GM18873 (cell line): Measurements from ENCODE around the gene ACOT13.
"Not testable (repeated sequence)": the region's sequence is repeated elsewhere in the genome, so short reads cannot be mapped to it uniquely, and the experiment has no call there.

Experiments
- ATAC-seq: cut with Tn5 transposase; IDR thresholded peaks from one replicate; pipeline ENCODE4 v1.9.1; 2021; ENCODE audit warnings: mild to moderate bottlenecking, moderate library complexity, moderate number of reproducible peaks; ENCODE audit not compliant: unreplicated experiment, low FRiP score

Gene ACOT13

DNA sequence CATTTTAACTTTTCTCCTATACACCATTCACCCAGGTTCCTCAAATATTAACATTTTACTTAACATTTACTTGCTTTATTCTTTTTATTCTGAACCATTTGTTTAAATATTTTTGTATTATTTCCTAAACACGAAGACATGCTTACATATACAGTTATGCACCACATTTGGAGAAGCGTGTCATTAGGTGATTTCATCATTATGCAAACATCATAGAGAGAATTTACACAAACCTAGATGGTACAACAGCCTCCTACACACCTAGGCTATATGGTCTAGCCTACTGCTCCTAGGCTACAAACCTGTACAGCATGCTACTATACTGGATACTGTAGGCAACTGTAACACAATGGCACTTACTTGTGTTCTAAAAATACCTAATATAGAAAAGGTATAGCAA is 6.8 kb upstream of the ACOT13 start:
- no peak for ATAC-seq

DNA sequence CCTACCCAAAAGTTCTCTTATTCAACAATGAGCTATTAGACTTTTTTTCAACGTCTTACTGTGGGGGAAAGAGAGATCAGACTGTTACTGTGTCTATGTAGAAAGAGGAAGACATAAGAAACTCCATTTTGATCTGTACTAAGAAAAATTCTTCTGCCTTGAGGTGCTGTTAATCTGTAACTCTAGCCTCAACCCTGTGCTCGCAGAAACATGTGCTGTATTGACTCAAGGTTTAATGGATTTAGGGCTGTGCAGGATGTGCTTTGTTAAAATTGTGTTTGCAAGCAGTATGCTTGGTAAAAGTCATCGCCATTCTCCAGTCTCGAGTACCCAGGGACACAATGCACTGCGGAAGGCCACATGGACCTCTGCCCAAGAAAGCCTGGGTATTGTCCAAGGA is 5.1 kb upstream of the ACOT13 start:
- not testable (repeated sequence) for ATAC-seq

DNA sequence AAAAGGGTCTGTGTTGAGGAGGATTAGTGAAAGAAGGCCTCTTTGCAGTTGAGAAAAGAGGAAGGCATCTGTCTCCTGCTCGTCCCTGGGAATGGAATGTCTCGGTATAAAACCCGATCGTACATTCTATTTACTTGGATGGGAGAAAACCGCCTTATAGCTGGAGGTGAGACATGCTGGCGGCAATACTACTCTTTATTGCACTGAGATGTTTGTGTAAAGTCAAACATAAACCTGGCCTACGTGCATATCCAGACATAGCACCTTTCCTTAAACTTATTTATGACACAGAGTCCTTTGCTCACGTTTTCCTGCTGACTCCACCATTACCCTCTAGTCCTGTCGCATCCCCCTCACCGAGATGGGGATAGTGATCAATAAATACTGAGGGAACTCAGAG is 4.6 kb upstream of the ACOT13 start:
- ATAC-seq, result no peak

DNA sequence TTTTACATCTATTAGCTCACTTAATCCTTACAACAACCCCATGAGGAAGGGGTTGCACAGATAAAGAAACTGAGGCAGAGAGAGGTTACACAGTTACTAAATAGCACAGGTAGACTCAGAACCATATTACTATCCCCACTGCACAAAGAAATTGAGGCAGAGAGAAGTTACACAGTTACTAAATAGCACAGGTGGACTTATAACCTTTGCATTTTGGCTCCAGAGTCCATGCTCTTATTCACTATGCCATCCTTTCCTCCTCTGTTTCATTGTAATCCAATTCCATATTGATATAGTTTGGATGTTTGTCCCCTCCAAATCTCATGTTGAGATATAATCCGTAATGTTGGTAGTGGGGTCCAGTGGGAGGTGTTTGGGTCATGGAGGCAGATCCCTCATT is 3.7 kb upstream of the ACOT13 start:
- ATAC-seq, result no peak

DNA sequence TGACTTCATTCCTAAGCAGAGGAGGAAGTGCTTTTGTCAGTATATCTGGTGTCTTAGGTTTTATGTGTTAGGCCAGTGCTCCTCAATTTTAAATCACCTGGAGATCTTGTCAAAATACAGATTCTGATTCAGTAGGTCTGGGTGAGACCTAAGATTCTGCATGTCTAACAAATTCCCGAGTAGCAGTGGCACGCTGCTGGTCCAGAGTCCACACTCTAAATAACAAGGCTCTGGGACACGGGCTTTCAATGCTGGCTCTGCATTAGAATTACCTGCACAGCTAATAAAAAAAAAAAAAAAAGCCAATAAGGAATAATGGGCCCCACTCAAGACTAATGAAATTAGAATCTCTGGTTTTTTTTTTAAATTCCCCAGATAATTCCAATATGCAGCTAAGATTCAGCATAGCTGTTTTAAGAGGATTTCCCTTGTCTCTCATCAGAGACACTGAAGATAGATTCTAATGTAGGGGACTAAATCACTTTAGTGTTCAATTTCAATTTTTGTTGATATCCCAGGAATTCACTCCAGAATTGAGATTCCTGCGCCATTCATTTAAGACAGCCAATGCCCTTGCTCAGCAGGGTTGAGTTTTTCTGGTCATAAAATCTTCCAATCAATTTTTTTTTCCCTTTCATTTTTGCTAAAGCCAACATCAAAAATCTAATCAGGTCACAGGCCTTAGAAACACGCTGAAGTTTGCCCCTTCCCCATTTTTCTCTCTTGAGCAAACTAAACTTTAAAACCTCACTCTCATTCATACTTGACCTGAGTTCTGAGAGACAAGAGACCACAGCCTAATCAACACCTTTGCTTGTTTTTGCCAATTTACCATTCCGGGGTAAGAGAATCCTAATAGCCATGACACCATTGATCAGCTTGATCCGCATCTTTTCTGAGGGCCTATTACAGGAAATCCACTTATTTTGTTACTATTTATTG is 2.6 kb upstream of the ACOT13 start:
- ATAC-seq, result no peak

DNA sequence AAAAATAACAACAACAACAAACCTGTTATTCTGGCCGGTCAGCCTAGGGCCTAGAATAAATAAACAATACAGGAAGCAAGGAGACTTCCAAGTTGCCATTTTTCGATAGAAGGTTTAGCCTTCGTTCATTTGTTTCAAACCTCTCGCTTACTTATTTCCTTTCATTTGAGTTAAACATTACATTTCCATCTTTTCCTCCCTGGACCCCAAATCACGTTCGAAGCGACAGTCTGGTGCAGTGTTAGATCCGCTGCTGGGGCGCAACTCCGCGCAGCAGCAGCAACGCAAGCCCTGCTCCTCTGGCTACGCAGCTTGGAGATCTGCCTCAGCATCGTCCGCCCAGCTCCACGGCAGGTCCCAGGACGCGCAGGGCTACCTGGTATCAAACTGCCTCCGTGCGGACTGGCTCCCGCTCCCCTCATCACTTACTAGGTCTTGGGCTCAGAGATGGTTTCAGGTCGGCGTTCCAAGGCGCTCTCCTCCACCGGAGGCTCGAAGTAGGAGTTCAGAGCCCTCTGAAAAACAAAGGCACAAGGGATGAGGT is 708 bp upstream of the ACOT13 start:
- ATAC-seq, result peak; percentile 25

DNA sequence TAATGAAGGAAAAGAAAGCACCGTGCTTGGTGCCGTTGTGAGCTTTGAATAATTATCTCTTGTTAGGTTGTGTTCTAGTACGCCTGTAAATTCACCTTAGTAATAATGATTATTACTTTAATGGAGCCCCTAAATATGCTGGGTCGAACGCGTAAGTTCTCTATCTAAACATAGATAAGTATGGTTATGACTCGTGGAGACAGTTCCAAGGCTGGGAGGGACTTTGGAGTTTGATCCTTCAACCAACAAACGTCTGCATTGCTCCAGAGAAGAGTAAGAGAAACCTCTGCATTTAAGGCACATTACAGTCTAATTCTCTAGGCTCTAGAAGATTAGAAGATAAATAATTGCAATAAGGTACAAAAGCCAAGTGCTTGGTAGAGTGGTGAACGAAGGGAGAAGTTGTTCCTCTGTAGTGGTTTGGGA is 514 bp downstream of the ACOT13 start:
- ATAC-seq, result no peak

DNA sequence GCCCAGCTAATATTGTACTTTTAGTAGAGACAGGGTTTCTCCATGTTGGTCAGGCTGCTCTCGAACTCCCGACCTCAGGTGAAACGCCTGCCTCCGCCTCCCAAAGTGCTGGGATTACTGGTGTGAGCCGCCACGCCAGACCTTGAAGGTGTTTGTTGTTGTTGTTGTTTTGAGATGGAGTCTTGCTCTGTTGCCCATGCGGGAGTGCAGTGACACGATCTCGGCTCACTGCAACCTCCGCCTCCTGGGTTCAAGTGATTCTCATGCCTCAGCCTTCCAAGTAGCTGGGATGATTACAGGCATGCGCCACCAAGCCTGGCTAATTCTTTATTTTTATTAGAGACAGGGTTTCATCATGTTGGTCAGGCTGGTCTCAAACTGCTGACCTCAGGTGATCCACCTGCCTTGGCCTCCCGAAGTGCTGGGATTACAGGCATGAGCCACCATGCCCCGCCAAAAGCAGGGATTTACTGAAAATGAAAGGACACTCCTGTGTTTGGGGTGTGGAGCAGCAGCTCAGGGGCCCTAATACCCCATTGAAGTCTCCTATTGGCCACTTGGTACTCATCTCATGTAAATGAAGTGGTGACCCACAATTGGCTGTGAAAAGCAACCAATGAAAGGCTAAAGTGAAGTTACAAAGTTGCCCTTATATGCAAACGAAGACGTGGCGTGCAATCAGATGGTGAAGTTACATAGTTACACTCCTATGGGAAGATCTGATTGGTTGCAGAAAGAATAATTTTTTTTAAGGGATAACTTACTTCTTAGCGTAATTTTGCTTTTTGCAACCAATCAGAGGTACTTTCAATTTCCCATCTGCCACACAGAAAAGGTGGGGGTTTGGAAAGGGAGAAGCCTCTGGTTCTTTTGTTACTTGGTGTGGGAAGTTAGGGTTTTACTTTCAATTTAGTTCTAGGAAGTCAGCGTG is 1.5 kb downstream of the ACOT13 start:
- ATAC-seq, result not testable (repeated sequence)

DNA sequence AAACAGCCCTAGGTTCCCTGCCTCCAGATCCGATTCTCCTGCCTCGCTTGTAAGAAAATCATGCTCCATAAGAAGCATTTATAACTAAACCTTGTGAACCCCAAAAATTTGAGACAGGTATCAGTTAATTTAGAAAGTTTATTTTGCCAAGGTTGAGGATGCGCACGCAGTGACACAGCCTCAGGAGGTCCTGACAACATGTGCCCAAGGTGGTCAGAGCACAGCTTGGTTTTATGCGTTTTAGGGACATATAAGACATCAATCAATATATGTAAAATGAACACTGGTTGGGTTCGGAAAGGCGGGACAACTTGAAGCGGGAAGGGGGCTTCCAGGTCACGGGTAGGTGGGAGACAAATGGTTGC is 2.1 kb downstream of the ACOT13 start:
- ATAC-seq, result no peak

DNA sequence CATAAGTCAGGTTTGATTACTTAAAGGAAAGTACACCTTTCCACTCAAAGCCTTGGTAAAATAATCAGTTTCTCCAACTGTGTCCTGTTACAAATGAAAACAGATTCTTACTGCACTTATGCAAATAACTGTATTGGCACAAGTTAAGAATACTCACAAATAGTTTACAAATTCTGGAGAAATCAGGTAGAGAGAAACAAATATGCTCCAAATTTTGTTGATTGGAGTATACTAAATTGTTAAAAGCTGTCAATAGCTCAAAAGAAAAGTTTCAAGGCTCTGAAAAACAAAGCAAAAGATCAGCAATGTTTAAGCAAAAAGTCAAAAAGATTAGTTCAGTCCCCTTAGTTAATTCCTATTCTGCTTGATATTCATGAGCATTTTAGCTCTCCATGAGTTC is 3.6 kb downstream of the ACOT13 start:
- not testable (repeated sequence) for ATAC-seq

DNA sequence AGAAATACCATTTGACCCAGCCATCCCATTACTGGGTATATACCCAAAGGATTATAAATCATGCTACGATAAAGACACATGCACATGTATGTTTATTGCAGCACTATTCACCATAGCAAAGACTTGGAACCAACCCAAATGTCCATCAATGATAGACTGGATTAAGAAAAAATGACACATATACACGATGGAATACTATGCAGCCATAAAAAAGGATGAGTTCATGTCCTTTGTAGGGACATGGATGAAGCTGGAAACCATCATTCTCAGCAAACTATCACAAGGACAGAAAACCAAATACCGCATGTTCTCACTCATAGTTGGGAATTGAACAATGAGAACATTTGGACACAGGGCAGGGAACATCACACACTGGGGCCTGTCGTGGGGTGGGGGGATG is 4.2 kb downstream of the ACOT13 start:
- not testable (repeated sequence) for ATAC-seq

DNA sequence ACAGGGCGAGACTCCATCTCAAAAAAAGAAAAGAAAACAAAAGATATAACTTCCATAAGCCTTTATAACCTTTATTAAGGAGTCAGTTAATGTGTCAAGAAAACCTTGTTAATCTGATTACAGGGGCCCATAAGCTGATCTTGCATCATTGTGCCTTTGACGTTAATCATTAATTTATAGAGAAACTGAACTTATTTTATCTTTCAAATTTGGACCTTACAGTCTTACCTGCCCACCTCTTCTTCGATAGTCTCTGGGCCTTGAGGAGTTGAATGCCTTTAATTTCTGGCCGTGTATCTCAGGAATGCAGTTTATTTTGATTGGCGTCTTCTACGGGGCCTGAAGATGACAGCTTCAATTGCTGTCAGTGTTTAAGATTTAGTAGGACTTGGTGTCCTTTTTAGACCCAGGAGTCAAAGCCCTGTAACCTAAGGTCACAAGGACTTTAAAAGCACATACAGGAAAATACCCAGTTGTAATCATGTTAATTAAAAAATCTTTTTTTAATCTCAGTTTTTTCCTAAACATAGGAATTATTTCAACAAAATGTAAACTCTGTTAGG is 5.8 kb downstream of the ACOT13 start:
- no peak for ATAC-seq

DNA sequence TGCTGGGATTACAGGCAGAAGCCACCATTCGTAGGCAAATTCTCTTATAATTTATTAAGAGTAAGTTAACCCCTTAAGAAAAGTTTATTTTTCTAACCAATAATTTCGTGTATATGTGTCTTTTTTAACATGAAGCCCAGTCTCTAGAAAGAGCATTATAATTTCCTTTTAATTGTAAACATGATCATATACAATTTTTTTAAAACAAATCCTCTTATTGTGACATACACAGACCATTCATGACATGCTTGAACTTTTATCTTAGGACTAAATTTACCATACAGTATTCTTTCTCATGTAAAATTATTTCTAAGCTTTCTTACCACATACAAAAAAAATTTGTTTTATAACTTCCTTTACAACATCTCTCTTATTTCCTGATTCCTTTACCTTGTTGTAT is 6.7 kb downstream of the ACOT13 start:
- ATAC-seq, result no peak

DNA sequence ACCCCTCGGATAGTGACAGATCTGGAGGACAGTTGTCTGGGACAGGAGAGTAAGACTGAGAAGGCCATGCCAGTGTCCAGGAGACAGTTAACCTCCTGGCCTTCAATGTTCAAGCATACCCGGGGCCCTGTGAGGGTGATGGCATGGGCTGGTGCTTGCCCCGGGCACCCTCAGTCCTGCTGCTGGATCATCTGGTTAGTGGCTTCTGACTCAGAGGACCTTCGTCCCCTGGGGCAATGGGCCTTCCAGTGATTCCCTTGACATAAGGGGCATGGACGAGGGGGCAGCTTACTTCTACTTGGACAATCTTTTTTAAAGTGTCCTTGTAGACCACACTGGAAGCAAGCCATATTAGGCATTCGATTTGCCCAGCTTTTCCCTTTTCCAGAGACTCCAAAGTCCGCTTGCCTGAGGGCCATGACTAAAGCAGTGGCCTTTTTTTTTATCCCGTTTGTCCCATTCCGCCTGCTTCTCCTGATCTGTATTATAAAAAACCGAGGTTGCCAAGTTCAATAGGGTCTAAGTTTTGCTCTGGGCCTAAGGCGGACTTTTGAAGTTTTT is 12.0 kb downstream of the ACOT13 start:
- ATAC-seq, result not testable (repeated sequence)

DNA sequence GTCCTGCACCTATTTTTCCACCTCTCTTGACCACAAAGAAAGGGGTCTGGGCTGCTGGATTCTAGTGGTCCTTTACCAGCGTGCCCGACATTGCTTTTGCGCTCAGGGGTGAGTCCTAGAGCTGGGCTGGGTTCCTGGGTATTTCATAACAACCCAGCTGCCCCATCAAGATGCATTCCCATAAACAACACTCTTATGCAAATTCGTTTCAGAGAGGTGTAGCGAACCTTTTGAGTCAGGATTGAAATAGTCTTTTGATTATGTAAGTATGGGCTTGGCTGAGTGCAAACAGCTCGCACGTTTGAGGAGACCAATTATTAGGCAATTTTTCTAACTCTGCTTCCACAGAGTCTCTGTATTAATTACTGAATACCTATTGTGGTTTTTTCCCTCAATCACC is 13.7 kb downstream of the ACOT13 start:
- no peak for ATAC-seq

DNA sequence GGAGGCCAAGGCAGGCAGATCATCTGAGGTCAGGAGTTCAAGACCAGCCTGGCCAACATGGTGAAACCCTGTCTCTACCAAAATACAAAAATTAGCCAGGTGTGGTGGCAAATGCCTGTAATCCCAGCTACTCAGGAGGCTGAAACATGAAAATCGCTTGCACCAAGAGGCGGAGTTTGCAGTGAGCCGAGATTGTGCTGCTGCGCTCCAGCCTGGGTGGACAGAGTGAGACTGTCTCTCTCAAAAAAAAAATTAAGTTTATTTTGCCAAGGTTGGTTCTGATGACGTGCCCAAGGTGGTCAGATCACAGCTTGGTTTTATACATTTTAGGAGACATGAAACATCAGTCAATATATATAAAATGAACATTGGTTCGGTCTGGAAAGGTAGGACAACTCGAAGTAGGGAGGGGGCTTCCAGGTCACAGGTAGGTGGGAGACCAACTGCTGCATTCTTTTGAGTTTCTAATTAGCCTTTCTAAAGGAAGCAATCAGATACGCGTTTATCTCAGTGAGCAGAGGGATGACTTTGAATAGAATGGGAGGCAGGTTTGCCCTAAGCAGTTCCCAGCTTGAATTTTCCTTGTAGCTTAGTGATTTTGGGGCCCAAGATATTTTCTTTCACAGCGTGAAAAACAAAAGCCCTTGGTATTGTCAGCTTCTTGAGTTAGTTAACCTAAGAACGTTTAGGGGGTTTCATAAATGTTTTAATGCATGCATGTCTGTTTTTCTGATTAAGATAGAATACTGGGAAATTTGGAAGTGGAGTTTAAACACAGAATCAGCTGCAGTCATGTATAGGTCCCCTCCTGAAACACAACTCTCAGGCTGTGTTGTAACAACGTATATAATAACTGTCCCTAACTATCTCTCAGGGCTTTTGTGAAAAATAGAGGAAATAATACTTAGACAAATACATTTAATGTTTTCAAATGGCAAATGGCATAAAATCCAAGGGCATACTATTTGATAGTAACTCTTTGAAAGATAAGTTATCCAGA is 16.7 kb downstream of the ACOT13 start:
- ATAC-seq, result no peak

DNA sequence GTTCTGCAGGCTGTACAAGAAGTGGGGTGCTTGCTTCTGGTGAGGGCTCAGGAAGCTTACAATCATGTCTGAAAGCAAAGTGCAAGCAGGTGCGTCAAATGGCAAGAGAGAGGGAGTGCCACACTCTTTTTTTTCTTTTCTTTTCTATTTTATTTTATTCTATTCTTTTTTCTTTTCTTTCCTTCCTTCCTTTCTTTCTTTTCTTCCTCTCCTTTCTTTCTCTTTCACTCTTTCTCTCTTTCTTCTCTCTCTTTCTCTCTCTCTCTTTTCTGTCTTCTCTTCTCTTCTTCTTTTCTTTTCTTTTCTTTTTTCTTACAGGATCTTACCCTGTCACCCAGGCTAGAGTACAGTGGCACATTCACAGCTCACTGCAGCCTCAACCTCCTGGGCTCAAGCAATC is 19.5 kb downstream of the ACOT13 start:
- no peak for ATAC-seq

DNA sequence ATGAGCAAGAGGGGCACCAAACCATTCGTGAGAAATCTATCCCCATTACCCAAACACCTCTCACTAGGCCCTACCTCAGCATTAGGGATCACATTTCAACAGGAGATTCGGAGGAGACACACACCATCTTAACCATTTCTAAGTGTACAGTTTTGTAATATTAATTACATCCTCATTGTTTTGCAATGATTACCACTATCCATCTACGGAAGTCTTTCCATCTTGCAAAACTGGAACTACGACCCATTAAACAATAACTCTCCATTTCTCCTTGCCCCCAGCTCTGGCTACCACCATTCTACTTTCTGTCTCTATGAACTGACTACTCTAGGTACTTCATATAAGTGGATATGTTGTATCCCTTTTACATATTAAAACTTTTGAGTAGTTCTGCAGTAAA is 20.1 kb downstream of the ACOT13 start:
- no peak for ATAC-seq

DNA sequence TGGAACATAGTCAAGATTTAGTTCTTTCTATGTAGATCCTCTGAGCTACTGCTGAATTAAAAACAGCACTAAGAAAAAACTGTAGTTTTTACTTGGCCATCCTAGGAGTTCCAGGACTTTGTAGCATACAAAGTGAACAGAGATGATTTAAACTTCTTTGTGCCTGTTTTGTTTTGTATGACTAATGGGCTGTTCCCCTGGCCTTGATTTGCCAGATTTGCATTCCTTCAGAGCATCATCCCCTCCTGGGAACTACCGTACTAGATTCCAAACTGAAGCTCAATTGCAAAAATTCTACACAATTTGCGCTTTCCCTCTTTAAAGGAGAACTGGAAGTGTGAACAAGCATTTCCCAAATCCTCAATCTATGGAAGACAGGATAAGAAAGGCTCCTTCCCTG is 23.1 kb downstream of the ACOT13 start:
- ATAC-seq, result no peak
